HG03442 (cell line): ENCODE measurements around the gene ETNK1.

Experiments
- ATAC-seq: cut with Tn5 transposase; IDR thresholded peaks from one replicate; pipeline ENCODE4 v1.9.1; 2021; ENCODE audit warnings: mild to moderate bottlenecking, moderate library complexity; ENCODE audit not compliant: unreplicated experiment

ETNK1 gene

DNA sequence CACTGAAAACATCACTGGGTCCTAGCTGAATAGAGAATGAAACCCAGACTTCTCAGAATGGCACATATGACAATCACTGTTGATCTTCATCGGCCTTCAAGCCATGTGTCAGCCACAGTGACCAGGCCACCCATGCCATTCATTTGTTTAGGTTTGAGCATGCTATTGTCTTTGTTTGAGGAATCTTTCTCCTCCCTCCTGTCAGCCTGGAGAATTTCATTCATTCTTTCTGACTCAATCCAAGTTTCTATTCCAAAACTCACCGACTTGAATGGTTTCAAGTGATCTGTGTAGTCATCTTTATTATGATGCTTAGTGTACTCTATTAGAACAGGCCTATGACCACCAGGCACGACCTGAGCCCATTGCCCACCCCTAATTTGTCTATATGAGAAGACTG is 106.3 kb downstream of the ETNK1 start:
- no peak for ATAC-seq

DNA sequence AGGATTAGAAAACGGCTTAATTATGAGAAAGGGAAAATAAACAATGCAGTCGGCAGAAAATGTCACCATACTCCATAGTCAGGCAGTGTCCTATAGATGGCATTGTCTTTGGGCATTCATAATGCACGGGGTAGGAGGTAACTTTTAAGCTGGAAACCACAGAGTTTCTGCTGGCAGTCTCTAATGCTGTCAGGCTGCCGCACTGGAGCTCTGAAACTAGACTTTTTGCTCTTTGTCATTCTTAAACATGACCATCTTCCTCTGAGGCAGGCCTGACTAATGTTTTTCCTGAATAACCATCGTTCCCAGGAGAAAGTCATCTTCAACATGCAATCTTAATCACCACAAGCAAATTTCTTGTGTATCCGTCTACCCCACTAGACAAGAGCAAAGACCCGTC is 108.8 kb downstream of the ETNK1 start:
- ATAC-seq, result no peak

DNA sequence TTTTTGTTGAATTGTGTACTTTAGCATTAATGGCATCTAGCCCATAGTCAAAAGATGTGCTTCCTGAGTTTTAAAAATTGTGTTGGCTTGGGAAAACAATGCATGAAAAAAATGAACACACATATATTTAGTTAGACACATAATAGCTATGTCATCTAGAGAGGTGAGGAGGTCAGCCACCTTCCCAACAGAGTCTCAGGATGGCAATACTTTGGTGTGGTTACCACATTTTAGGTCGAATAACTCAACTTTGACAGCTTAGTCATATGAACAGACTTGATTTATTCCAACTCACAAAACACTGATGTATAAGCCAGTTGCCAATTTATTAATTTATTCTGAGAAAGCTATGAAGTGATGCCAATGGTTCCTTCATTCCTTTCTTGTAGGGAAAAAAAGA is 114.0 kb downstream of the ETNK1 start:
- no peak for ATAC-seq
